B cell (primary cell): ENCODE results near the gene PLAAT4. TPM values are rescaled to one million over a fixed set of nuclear protein-coding genes. Genes with fewer than 3 reads are reported as not detected.

ENCODE experiments used
- ATAC-seq: fragments of 200-7000 bp; cut with Tn5 transposase; one replicate; pipeline ENCODE4 v1.10.0; 2021; ENCODE audit warnings: low read depth, mild to moderate bottlenecking, moderate number of reproducible peaks, moderate library complexity
- CTCF ChIA-PET: fragments of 350-600 bp; sonication (Branson Sonifier 250); formaldehyde crosslinking; loops from one replicate; lab custom pipeline; 2021; ENCODE audit warnings: antibody characterized with exemption, inconsistent platforms; lab: Charles Lee
- POLR2A ChIA-PET: fragments of 350-600 bp; sonication (Branson Sonifier 250); formaldehyde crosslinking; loops from one replicate; lab custom pipeline; 2021; ENCODE audit warnings: antibody characterized with exemption; lab: Charles Lee
- DNase-seq: peaks from one replicate; pipeline ENCODE4 v3.0.0; 2013
- H2AFZ ChIP-seq: 2 replicates; pipeline ENCODE4 v1.6.1; 2012; ENCODE audit warnings: mild to moderate bottlenecking, low read depth, low read length; ENCODE audit not compliant: insufficient read depth, poor library complexity, severe bottlenecking
- H3K27ac ChIP-seq, 2 donors: 1 replicate in 1 of 2; 2 replicates in 1 of 2; pipeline ENCODE4 v1.5.1; 2012 to 2013; ENCODE audit warnings: low read length in 2 of 2, mild to moderate bottlenecking in 2 of 2, moderate library complexity in 1 of 2
- H3K27me3 ChIP-seq, 4 experiments: fragments of 200-600 bp in 1 of 4; sonication (generic) in 1 of 4; replicated peaks in 1 of 4; 1 replicate in 2 of 4; 2 replicates in 2 of 4; pipeline versions ENCODE4 v1.6.1 to v1.7.0; 2013 to 2016; ENCODE audit warnings: low read length in 3 of 4, mild to moderate bottlenecking in 2 of 4, mixed read lengths in 1 of 4, moderate library complexity in 1 of 4; ENCODE audit not compliant: insufficient read depth in 4 of 4, control insufficient read depth in 3 of 4; ENCODE audit errors: control extremely low read depth in 1 of 4
- H3K36me3 ChIP-seq, 2 experiments: replicated peaks in 1 of 2; 1 replicate in 1 of 2; 2 replicates in 1 of 2; pipeline versions ENCODE4 v1.6.1 to v1.7.1; 2013; ENCODE audit warnings: low read length in 1 of 2; ENCODE audit not compliant: insufficient read depth in 2 of 2, control insufficient read depth in 1 of 2; ENCODE audit errors: control extremely low read depth in 1 of 2, extremely low read depth in 1 of 2
- H3K4me1 ChIP-seq, 2 donors: fragments of 200-600 bp in 1 of 2; sonication (generic) in 1 of 2; 1 replicate in 1 of 2; 2 replicates in 1 of 2; pipeline versions ENCODE4 v1.5.1 to v1.6.1; 2013 to 2017; ENCODE audit warnings: low read length in 2 of 2; ENCODE audit not compliant: control insufficient read depth in 2 of 2, insufficient read depth in 2 of 2
- H3K4me2 ChIP-seq: replicated peaks from 2 replicates; pipeline ENCODE3; 2012; ENCODE audit warnings: mild to moderate bottlenecking, low read depth, low read length; ENCODE audit not compliant: poor library complexity, severe bottlenecking
- H3K4me3 ChIP-seq, 5 experiments: fragments of 200-600 bp in 1 of 5; sonication (generic) in 1 of 5; 1 replicate in 3 of 5; 2 replicates in 2 of 5; pipeline versions ENCODE4 v1.5.1 to v1.7.0; 2011 to 2016; ENCODE audit warnings: low read length in 4 of 5, mild to moderate bottlenecking in 4 of 5, low read depth in 2 of 5, control low read depth in 1 of 5, moderate library complexity in 1 of 5; ENCODE audit not compliant: insufficient read depth in 1 of 5; ENCODE audit errors: control extremely low read depth in 1 of 5, extremely low read depth in 1 of 5
- H3K79me2 ChIP-seq: fragments of 200-600 bp; sonication (generic); one replicate; pipeline ENCODE4 v1.6.0; 2016; ENCODE audit warnings: low read length; ENCODE audit not compliant: control insufficient read depth, insufficient read depth
- H3K9ac ChIP-seq: fragments of 200-600 bp; sonication (generic); 2 replicates; pipeline ENCODE4 v1.6.1; 2017; ENCODE audit warnings: mild to moderate bottlenecking, low read length, moderate library complexity
- H3K9me3 ChIP-seq, 3 donors: one replicate each; pipeline versions ENCODE4 v1.6.1 to v1.7.1; 2013; ENCODE audit warnings: low read length in 2 of 3; ENCODE audit not compliant: control insufficient read depth in 2 of 3, insufficient read depth in 1 of 3; ENCODE audit errors: control extremely low read depth in 1 of 3
- H4K20me1 ChIP-seq: 2 replicates; pipeline ENCODE4 v1.6.0; 2012; ENCODE audit warnings: mild to moderate bottlenecking, low read length; ENCODE audit not compliant: insufficient read depth, control insufficient read depth, poor library complexity, severe bottlenecking
- H3K27ac Mint-ChIP-seq: one replicate; pipeline ENCODE4 v1.8.0; 2021; ENCODE audit warnings: mixed read lengths
- H3K27me3 Mint-ChIP-seq: one replicate; pipeline ENCODE4 v1.8.0; 2021; ENCODE audit warnings: mixed read lengths
- H3K4me1 Mint-ChIP-seq: one replicate; pipeline ENCODE4 v1.8.0; 2021; ENCODE audit warnings: mixed read lengths
- H3K4me3 Mint-ChIP-seq: one replicate; pipeline ENCODE4 v1.8.0; 2021; ENCODE audit warnings: mixed read lengths
- H3K9me3 Mint-ChIP-seq: one replicate; pipeline ENCODE4 v1.8.0; 2022; ENCODE audit warnings: mixed read lengths; ENCODE audit not compliant: insufficient read depth
- CTCF ChIP-seq: fragments of 200-600 bp; IDR thresholded peaks from one replicate; pipeline ENCODE4 v1.8.0; 2022; ENCODE audit warnings: antibody characterized with exemption, mild to moderate bottlenecking
- EZH2 ChIP-seq: IDR thresholded peaks from 2 replicates; pipeline ENCODE4 v1.6.1; 2012; ENCODE audit warnings: borderline replicate concordance, low read depth, mild to moderate bottlenecking, moderate library complexity, low read length; ENCODE audit not compliant: insufficient read depth, poor library complexity, severe bottlenecking
- WGBS: methylation state at CpG from one replicate; pipeline ENCODE4 v1.1.5; 2013; ENCODE audit warnings: missing lambda C conversion rate; ENCODE audit not compliant: insufficient coverage; 5-methylcytosine and 5-hydroxymethylcytosine counted together
- intact Hi-C: fragments of 100-400 bp; cut with micrococcal nuclease; formaldehyde crosslinking; loops from one replicate; pipeline ENCODE4 v1.10.0; 2022
- polyA plus RNA-seq: library from polyadenylated mRNA; depleted of rRNA; stranded (reverse); fragments of >200 nt; gene quantifications from 2 replicates; pipeline ENCODE4 v1.2.3, GENCODE V29; 2012
- total RNA-seq, 2 donors: library from RNA; stranded (reverse); fragments of 120-200 nt in 1 of 2; gene quantifications; 1 replicate in 1 of 2; 2 replicates in 1 of 2; pipeline versions ENCODE4 v1.2.3 to v1.2.4, GENCODE V29; 2013 to 2022

PLAAT4 gene
- total and polyA plus RNA-seq, 2 donors (not counting 1 experiment from before 2014, with no cell fraction given), result 13.1 to 35.0 TPM

- ChIA-PET POLR2A (no interaction called here), CTCF (no interaction called here)
- ATAC-seq (no peak), DNase-seq (no peak)
- intact Hi-C loops, result no loop called here
- no peaks in the 10 kb centered on the region for H3K9me3 Mint-ChIP-seq
- Histone ChIP-seq H3K9me3 (no peaks in the 10 kb centered on the region), H3K9ac (no peak overlapping the region), H3K79me2 (peaks cover 6% of the 10 kb centered on the region), H3K36me3 (no peaks in the 10 kb centered on the region), H3K4me2 (peak overlapping the region; percentile 29), H3K4me1 (peaks cover 22 to 32% of the 10 kb centered on the region in 2 donors), H2AFZ (no peak overlapping the region), H3K27ac (no peak overlapping the region), H4K20me1 (no peaks in the 10 kb centered on the region), H3K27me3 (no peaks in the 10 kb centered on the region), H3K4me3 (no peak overlapping the region)
- H3K27ac Mint-ChIP-seq, result no peak overlapping the region
- H3K27me3 Mint-ChIP-seq, result peaks cover 8% of the 10 kb centered on the region
- H3K4me3 Mint-ChIP-seq, result peak overlapping the region; percentile 10
- WGBS, result 75% methylated on average over 2 of the region's 2 CpGs
- peaks cover 38% of the 10 kb centered on the region for H3K4me1 Mint-ChIP-seq
- no peak for TF ChIP-seq EZH2
These were observed 4.5 kb upstream of the PLAAT4 start for GRCh38 chr11:63532117-63532516.

GRCh38 chr11:63532799-63533475 is 3.7 kb upstream of the PLAAT4 start:
- Mint-ChIP-seq H3K4me1 (peaks cover 45% of the 10 kb centered on the region), H3K27me3 (peaks cover 2% of the 10 kb centered on the region), H3K4me3 (no peak overlapping the region), H3K27ac (no peak overlapping the region), H3K9me3 (no peaks in the 10 kb centered on the region)
- H3K27me3 ChIP-seq, result no peaks in the 10 kb centered on the region
- TF ChIP-seq EZH2 (no peak), CTCF (no peak)
- H3K4me3 ChIP-seq, result no peak overlapping the region
- H3K27ac ChIP-seq, result no peak overlapping the region
- no peak for ATAC-seq
- peaks cover 11% of the 10 kb centered on the region for H3K79me2 ChIP-seq
- CTCF ChIA-PET, result no interaction called here
- peaks cover 29 to 40% of the 10 kb centered on the region in 2 donors for H3K4me1 ChIP-seq
- POLR2A ChIA-PET, result no interaction called here
- no peaks in the 10 kb centered on the region for H4K20me1 ChIP-seq
- H3K9me3 ChIP-seq, result no peaks in the 10 kb centered on the region
- 90% methylated on average over 3 of the region's 4 CpGs for WGBS
- no peak for DNase-seq
- H3K9ac ChIP-seq, result no peak overlapping the region
- H2AFZ ChIP-seq, result no peak overlapping the region
- H3K4me2 ChIP-seq, result no peak overlapping the region
- H3K36me3 ChIP-seq, result no peaks in the 10 kb centered on the region
- intact Hi-C loops, result no loop called here
